ENCODE measurements around the gene TIMM17B.

TIMM17B gene

DNA sequence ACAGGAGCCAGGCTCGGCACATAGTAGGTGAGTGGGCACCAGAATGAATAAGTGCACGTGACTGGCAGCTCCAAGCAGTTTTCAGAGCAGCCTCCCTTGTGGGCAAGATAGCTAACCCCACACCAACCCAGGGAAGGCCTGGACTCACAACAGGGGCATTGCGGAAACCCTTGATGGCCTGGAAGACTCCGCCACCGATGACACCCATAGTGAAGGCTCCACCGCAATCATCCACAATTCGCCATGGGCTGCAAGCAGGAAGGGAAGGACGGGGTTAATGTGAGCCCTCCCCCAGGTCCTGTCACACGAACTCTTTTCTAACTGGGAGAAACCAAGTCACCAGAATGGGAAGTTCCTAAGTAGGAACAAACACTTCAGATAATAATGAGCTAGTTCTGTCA lies 957 bp downstream of the TIMM17B start:
- DNase-seq (ENCODE audit: low read depth in 2 of 2) = peak; percentile 25 to 43
- H3K4me3 ChIP-seq (replicated peaks in 1 of 2; ENCODE audit: low read depth in 2 of 2, low read length in 2 of 2) = peak overlapping the region; percentile 73 to 75
- TF ChIP-seq, protein P1, sequence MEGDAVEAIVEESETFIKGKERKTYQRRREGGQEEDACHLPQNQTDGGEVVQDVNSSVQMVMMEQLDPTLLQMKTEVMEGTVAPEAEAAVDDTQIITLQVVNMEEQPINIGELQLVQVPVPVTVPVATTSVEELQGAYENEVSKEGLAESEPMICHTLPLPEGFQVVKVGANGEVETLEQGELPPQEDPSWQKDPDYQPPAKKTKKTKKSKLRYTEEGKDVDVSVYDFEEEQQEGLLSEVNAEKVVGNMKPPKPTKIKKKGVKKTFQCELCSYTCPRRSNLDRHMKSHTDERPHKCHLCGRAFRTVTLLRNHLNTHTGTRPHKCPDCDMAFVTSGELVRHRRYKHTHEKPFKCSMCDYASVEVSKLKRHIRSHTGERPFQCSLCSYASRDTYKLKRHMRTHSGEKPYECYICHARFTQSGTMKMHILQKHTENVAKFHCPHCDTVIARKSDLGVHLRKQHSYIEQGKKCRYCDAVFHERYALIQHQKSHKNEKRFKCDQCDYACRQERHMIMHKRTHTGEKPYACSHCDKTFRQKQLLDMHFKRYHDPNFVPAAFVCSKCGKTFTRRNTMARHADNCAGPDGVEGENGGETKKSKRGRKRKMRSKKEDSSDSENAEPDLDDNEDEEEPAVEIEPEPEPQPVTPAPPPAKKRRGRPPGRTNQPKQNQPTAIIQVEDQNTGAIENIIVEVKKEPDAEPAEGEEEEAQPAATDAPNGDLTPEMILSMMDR (IDR thresholded peaks at IDR 0.05; ENCODE audit: low read depth, low read length) = no peak

DNA sequence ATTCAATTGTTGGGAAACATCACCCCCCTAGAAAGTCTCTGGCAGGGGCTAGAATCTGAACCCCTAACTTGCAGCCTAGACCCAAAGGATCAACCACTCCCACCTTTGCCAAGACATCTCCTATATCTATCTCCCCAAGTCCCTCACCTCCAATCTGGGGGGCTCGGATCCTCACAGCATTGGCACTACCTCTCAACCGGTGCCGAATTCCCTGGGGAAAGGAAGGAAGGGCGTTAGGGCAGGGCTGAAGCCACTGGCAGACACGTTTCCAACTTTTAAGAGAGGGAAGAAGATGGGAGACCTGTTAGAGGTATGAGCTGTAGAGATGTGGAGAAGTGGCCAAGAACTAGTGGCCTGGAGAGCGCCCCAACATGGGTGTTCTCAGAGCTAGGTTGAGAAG lies 2.7 kb downstream of the TIMM17B start:
- no peak overlapping the region for H3K4me3 ChIP-seq (replicated peaks in 1 of 2; ENCODE audit: low read depth in 2 of 2, low read length in 2 of 2)
- no peak for DNase-seq (ENCODE audit: low read depth in 2 of 2)
- TF ChIP-seq, protein P1 (IDR thresholded peaks at IDR 0.05; ENCODE audit: low read depth, low read length) = no peak

DNA sequence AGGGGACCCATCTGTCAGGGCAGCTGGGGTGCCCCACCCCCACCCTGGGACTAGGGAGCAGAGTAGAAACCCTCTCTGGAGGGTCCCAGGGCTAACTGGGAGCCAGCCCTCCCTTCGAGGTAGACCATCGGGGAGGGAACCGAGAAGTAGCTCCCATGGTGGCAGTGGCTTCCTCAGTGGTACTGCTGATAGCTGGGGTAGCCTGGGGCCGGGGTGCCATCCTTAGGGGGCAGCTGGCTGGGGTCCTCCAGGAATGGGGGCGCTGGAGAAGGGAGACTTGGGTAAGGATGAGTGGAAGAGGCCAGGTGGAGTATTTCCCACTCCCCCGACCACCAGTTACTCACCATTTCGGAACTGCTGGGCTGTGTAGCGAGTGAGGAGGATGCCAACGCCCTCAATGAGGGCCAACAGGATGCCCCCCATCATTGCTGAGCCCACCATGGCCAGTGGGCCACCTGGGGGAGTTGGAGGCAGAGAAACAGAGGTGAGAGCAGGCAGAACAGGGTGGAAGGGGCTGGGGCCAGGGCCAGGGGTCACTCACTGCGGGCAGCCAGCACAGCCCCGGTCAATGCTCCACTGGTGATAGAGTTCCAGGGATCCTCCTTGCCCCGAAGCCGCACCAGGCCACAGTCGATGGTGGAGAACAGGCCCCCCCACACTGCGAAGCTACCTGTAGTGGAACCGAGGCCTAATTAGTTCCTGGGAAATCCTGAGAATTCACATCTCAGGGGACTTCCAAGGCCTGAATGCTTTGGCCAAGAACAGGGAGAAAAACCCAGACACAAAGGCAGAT lies 3.8 kb downstream of the TIMM17B start:
- no peak for DNase-seq (ENCODE audit: low read depth in 2 of 2)

DNA sequence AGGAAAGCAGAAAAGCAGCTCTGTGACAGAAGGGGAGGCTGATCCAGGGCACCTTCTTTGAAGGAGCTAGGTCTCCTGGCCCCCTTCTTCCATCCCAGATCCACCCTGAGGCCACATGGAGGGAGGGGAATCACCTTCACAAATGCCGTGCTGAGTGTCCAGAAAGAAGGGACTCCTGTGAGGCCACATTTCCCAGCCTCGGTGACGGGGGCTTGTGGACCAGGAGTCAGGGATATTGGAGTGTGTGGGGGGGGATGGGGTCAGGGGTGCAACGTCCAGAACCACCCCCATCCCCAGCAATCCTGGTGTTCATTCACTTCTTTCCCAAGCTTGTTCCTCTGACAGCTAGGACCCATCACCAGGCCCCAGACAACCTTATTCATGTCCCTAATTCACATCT lies 4.7 kb downstream of the TIMM17B start:
- TF ChIP-seq, protein P1 (IDR thresholded peaks at IDR 0.05; ENCODE audit: low read depth, low read length) = no peak

More for the DNA sequence above, 3.8 kb downstream of the TIMM17B start:
- TF ChIP-seq, protein P1 (IDR thresholded peaks at IDR 0.05; ENCODE audit: low read depth, low read length) = no peak
- H3K4me3 ChIP-seq (replicated peaks in 1 of 2; ENCODE audit: low read depth in 2 of 2, low read length in 2 of 2) = no peak overlapping the region

DNA sequence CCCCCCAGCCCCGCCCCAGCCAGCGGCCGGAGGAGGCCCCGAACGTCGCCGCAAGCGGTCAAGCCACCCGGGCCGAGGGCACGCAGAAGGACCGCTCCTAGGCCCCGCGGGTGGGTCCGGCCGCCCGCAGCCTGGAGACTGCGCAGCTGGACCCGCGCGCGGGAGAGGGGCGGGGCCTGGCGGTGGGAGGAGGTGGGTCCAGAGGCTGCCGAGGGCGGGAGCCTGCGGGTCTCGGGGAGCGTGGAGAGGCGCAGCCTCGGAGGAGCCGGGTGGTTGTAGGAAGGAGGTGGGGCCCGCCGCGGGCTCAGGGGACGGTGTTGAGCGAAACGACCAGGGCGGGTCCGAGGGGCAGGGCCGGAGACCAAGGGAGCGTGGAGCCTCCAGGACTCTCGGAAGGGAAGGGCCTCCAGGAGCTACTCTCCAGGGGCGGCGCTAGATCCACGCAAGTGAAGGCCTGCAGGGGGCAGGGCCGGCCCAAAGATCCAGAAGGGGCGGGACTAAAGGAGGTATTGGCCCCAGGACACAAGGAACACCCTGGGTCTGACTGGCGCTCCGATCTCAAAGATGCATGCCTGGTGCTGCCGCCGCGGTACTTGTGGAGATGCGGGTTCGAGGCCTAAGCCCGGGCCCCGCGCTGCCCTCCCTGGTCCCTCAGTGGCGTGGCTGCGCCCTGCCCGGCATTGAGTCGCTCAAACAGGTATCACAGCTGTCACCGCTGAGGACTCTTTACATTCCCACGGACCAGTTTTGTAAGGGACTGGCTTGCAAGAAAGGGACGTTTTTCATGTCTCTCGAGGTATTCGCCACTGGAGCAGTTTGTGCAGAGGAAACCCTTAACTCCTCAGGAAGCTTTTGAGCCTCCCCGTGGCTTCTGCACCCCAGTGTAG lies 5.9 kb downstream of the TIMM17B start:
- peak overlapping the region; percentile 41 to 52 for H3K4me3 ChIP-seq (replicated peaks in 1 of 2; ENCODE audit: low read depth in 2 of 2, low read length in 2 of 2)
- peak; percentile 86 to 93 for DNase-seq (ENCODE audit: low read depth in 2 of 2)
- TF ChIP-seq, protein P1 (IDR thresholded peaks at IDR 0.05; ENCODE audit: low read depth, low read length) = peak; percentile 44

More for the DNA sequence above, 4.7 kb downstream of the TIMM17B start:
- H3K4me3 ChIP-seq (replicated peaks in 1 of 2; ENCODE audit: low read depth in 2 of 2, low read length in 2 of 2) = no peak overlapping the region
- no peak for DNase-seq (ENCODE audit: low read depth in 2 of 2)

DNA sequence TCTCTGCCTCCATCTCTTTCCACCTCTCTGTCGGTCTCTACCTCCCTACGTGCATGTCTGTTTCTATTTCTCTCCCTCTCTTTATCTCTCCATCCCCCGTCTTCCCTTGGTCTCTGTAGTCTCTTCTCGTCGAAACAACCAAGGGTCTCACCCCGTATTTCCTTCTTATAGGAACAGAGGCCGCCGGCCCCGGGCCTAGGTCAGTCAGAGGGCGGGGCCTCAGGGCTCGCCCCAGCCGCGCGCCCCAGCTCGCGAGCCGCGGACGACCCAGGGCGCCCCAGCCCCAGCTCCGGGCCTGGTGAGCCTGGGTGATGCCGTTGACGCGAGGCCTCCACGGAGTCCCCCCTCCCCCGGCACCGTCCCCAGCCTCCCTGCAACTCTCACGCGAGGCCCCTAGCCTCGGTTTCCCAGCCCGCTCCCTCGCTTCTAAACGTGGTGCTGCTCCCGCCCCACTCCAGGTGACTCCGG lies 6.6 kb downstream of the TIMM17B start:
- no peak for DNase-seq (ENCODE audit: low read depth in 2 of 2)

More for the DNA sequence above, 6.6 kb downstream of the TIMM17B start:
- TF ChIP-seq, protein P1 (IDR thresholded peaks at IDR 0.05; ENCODE audit: low read depth, low read length) = no peak
- peak overlapping the region; percentile 39 to 52 for H3K4me3 ChIP-seq (replicated peaks in 1 of 2; ENCODE audit: low read depth in 2 of 2, low read length in 2 of 2)

All from cardiac fibroblast (primary cell).